HUES48 (cell line): Measurements from ENCODE around the gene CYP2R1.

ENCODE experiments used
- H3K27ac ChIP-seq: one replicate; pipeline ENCODE4 v1.7.0; 2013; ENCODE audit warnings: low read depth, low read length, inconsistent platforms
- H3K27me3 ChIP-seq: 2 replicates; pipeline ENCODE4 v1.6.1; 2013; ENCODE audit warnings: mild to moderate bottlenecking, low read length; ENCODE audit not compliant: control insufficient read depth, insufficient read depth
- H3K36me3 ChIP-seq: 2 replicates; pipeline ENCODE4 v1.6.1; 2013; ENCODE audit warnings: low read length; ENCODE audit not compliant: control insufficient read depth, insufficient read depth
- H3K4me1 ChIP-seq: 2 replicates; pipeline ENCODE4 v1.6.1; 2013; ENCODE audit warnings: mild to moderate bottlenecking, low read length; ENCODE audit not compliant: control insufficient read depth, insufficient read depth
- H3K4me3 ChIP-seq: 2 replicates; pipeline ENCODE4 v1.5.1; 2013; ENCODE audit warnings: mild to moderate bottlenecking, low read depth, low read length
- H3K9ac ChIP-seq: 2 replicates; pipeline ENCODE4 v1.6.1; 2013; ENCODE audit warnings: mild to moderate bottlenecking, low read depth, low read length, moderate library complexity
- H3K9me3 ChIP-seq: 2 replicates; pipeline ENCODE4 v1.6.1; 2013; ENCODE audit warnings: low read length; ENCODE audit not compliant: control insufficient read depth, insufficient read depth

The CYP2R1 gene

DNA sequence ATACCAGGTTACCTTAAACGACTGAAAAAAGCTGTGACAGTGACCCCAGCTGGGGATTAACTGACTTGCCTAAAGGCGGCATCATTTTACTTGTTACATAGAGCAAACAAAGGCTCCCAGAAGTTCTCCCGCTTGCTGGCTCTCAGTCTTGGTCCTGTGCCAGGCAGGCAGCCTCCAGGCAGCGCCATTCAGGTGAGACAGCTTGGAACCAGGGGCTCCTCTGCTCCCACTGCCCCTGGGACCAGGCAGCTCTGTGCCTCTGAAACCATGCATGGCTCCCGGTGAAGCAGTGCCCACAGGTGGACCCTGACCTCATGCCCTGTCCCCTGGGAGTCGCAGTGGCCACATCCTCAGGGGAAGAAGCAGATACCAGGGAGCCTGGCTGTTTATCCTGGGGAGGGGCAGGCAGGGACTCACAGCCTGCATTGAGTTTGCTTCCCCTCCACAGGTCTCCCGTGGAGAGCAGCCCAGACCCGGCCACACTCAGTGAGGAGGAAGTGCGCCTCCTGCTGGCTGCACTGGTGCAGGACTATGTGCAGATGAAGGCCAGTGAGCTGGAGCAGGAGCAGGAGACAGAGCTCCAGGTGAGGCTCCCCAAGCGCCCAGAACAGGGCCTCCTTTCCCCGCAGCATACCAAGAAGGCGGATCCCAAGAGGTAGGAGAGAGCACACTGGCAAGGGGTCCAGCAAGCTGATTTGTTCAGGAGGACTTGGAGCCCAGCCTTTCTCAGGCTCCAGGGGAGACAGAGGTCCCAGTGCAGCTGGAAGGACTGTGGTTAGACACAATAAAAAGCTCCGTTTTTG lies 15.6 kb upstream of the CYP2R1 start:
- Histone ChIP-seq H3K9ac (no peak overlapping the region), H3K4me1 (no peaks in the 10 kb centered on the region), H3K4me3 (no peak overlapping the region), H3K27me3 (peaks cover 9% of the 10 kb centered on the region; the same call in 1 of the 2 replicates), H3K27ac (no peak overlapping the region), H3K9me3 (no peaks in the 10 kb centered on the region), H3K36me3 (no peaks in the 10 kb centered on the region)

DNA sequence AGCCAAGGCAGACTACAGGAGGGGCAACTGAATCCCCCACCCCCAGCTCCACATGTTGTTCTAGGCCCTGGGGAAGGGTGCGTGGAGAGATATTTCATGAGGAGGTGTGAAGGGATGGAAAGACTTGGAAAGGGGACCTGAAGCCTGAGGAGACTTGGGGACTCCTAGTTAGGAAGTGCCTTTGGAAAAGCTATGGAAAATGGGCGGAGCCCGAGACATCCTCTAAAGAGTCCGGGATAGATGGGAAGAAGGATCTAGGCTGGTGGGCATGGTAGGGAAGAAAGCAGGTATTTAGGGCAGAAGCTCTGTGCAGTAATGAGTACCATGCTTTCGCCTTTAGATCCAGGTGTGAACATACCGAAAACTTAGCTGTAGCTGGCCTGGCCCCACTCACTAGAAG lies 15.0 kb upstream of the CYP2R1 start:
- Histone ChIP-seq H3K4me3 (no peak overlapping the region), H3K4me1 (no peaks in the 10 kb centered on the region), H3K36me3 (no peaks in the 10 kb centered on the region), H3K27me3 (peaks cover 9% of the 10 kb centered on the region; the same call in 1 of the 2 replicates), H3K9ac (no peak overlapping the region), H3K27ac (no peak overlapping the region), H3K9me3 (no peaks in the 10 kb centered on the region)

- no peaks in the 10 kb centered on the region for H3K9me3 ChIP-seq
- no peak overlapping the region for H3K9ac ChIP-seq
- H3K27me3 ChIP-seq, result peaks cover 9% of the 10 kb centered on the region; the same call in 1 of the 2 replicates
- H3K27ac ChIP-seq, result no peak overlapping the region
- H3K36me3 ChIP-seq, result no peaks in the 10 kb centered on the region
- H3K4me1 ChIP-seq, result no peaks in the 10 kb centered on the region
- H3K4me3 ChIP-seq, result no peak overlapping the region
Measured at GRCh38 chr11:14906578-14906977, 14.5 kb upstream of the CYP2R1 start.

DNA sequence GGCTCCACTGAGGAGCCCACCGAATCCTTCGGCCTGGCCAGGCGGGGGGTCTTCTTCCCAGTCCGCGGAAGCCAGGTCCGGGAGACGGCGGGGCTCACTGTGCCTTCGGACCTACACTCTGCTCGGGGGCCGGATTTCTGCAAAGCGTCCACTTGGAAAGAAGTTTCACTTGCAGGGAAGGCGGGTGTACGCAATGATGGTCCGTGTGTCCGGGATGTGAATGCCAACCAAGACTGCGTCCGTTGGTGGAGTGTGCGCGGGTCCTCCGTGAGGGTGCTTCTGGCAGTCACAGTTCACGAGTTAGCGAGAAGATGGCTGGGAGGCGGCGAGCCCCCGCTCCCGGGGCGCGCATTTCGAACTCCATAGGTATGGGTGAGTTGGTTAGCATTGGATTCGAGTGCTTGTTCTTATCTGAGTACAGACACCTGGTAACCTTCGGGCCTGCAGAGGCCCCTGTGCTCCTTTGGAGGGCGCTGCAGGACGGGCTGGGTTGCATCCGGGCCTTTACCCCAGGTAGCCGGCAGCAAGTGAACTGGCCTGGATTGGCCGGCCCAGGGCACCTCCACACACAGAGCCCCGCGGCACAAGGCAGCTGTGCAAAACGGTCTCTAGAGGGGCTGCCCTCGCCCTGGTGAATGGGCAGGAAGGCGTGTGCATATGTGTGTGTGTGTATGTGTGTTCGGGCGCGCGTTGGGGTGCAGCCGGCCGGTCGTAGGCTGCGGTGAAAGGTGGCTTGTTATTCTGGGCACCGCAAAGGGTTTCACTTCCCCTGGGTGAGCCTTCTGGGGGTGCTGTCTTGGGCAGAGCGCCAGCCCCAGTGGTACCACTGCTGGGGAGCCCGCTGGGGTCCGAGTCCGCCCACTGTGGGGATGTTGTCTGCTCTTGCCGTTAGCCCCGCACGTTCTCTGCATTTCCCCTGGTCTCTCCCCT lies 13.3 kb upstream of the CYP2R1 start:
- Histone ChIP-seq H3K36me3 (no peaks in the 10 kb centered on the region), H3K4me1 (no peaks in the 10 kb centered on the region), H3K9ac (peak overlapping the region; percentile 57), H3K27me3 (peaks cover 9% of the 10 kb centered on the region; the same call in 1 of the 2 replicates), H3K4me3 (peak overlapping the region; percentile 75), H3K27ac (no peak overlapping the region), H3K9me3 (no peaks in the 10 kb centered on the region)

- H3K36me3 ChIP-seq, result no peaks in the 10 kb centered on the region
- H3K4me3 ChIP-seq, result peak overlapping the region; percentile 75
- H3K9ac ChIP-seq, result peak overlapping the region; percentile 57
- H3K27ac ChIP-seq, result no peak overlapping the region
- H3K27me3 ChIP-seq, result peaks cover 9% of the 10 kb centered on the region; the same call in 1 of the 2 replicates
- H3K4me1 ChIP-seq, result no peaks in the 10 kb centered on the region
- no peaks in the 10 kb centered on the region for H3K9me3 ChIP-seq
Measured at GRCh38 chr11:14904745-14905103, 12.7 kb upstream of the CYP2R1 start.

- H3K9me3 ChIP-seq, result no peaks in the 10 kb centered on the region
- no peak overlapping the region for H3K4me3 ChIP-seq
- no peaks in the 10 kb centered on the region for H3K36me3 ChIP-seq
- H3K9ac ChIP-seq, result no peak overlapping the region
- no peak overlapping the region for H3K27ac ChIP-seq
- no peaks in the 10 kb centered on the region for H3K4me1 ChIP-seq
- H3K27me3 ChIP-seq, result peaks cover 9% of the 10 kb centered on the region; the same call in 1 of the 2 replicates
Measured at GRCh38 chr11:14902650-14903350, 10.8 kb upstream of the CYP2R1 start.

GRCh38 chr11:14898906-14899305 lies 6.9 kb upstream of the CYP2R1 start:
- Histone ChIP-seq H3K4me3 (no peak overlapping the region), H3K27me3 (peaks cover 4% of the 10 kb centered on the region; the same call in 1 of the 2 replicates), H3K27ac (no peak overlapping the region), H3K9ac (no peak overlapping the region), H3K9me3 (no peaks in the 10 kb centered on the region), H3K36me3 (no peaks in the 10 kb centered on the region), H3K4me1 (no peaks in the 10 kb centered on the region)

GRCh38 chr11:14898355-14898754 lies 6.3 kb upstream of the CYP2R1 start:
- Histone ChIP-seq H3K4me1 (no peaks in the 10 kb centered on the region), H3K4me3 (no peak overlapping the region), H3K27ac (no peak overlapping the region), H3K9ac (no peak overlapping the region), H3K9me3 (no peaks in the 10 kb centered on the region), H3K36me3 (no peaks in the 10 kb centered on the region), H3K27me3 (peaks cover 2% of the 10 kb centered on the region; the same call in 1 of the 2 replicates)

GRCh38 chr11:14894657-14895598 lies 2.9 kb upstream of the CYP2R1 start:
- no peaks in the 10 kb centered on the region for H3K36me3 ChIP-seq
- H3K27ac ChIP-seq, result no peak overlapping the region
- no peaks in the 10 kb centered on the region for H3K9me3 ChIP-seq
- H3K4me3 ChIP-seq, result no peak overlapping the region
- H3K9ac ChIP-seq, result no peak overlapping the region
- H3K4me1 ChIP-seq, result 0 out of 2 replicates have a peak, but pooled peaks cover 2% of the 10 kb centered on the region
- peaks cover 20% of the 10 kb centered on the region for H3K27me3 ChIP-seq

- Histone ChIP-seq H3K9ac (no peak overlapping the region), H3K4me3 (peak overlapping the region; percentile 76), H3K27me3 (peaks cover 20% of the 10 kb centered on the region), H3K36me3 (no peaks in the 10 kb centered on the region), H3K4me1 (0 out of 2 replicates have a peak, but pooled peaks cover 2% of the 10 kb centered on the region), H3K9me3 (no peaks in the 10 kb centered on the region), H3K27ac (no peak overlapping the region)
Measured at GRCh38 chr11:14892577-14892976, 546 bp upstream of the CYP2R1 start.
